AG04450 (cell line): ENCODE results near the gene ROCK1. TPM values are rescaled to one million over a fixed set of nuclear protein-coding genes. Genes with fewer than 3 reads are reported as not detected.

Experiments
- CTCF ChIA-PET: fragments of 300-600, 350-600 bp; formaldehyde crosslinking; extraction: SDS; loops from one replicate; lab custom pipeline; 2022; ENCODE audit warnings: antibody characterized with exemption, inconsistent platforms; lab: Charles Lee
- POLR2A ChIA-PET: fragments of 350-600 bp; formaldehyde crosslinking; extraction: SDS; loops from one replicate; lab custom pipeline; 2021; ENCODE audit warnings: antibody characterized with exemption, inconsistent platforms; lab: Yijun Ruan, JAX
- DNase-seq: peaks from one replicate; pipeline ENCODE4 v3.0.0-alpha.2; 2011; ENCODE audit warnings: low read depth, low spot score
- H3K27ac ChIP-seq: one replicate; pipeline ENCODE4 v1.5.1; 2012; ENCODE audit warnings: low read depth, low read length, control low read depth
- H3K27me3 ChIP-seq: one replicate; pipeline ENCODE4 v1.6.0; 2012; ENCODE audit warnings: low read length; ENCODE audit not compliant: control insufficient read depth, insufficient read depth
- H3K4me3 ChIP-seq: 2 replicates; pipeline ENCODE4 v1.5.1; 2011; ENCODE audit warnings: mild to moderate bottlenecking, low read depth, low read length, control low read depth
- H3K9me3 ChIP-seq: 2 replicates; pipeline ENCODE4 v1.5.1; 2012; ENCODE audit warnings: low read length; ENCODE audit not compliant: control insufficient read depth, insufficient read depth
- CTCF ChIP-seq: IDR thresholded peaks from 2 replicates; pipeline ENCODE4 v1.5.1; 2011; ENCODE audit warnings: low read depth, low read length, control low read depth, inconsistent platforms
- polyA plus RNA-seq: library from polyadenylated mRNA; depleted of rRNA; stranded (reverse); fragments of >200 nt; gene quantifications from 2 replicates; pipeline ENCODE4 v1.2.3, GENCODE V29; 2011

The ROCK1 gene
- polyA plus RNA-seq, 1 experiment = 37.2 TPM

- H3K27ac ChIP-seq = peak overlapping the region; percentile 73
- H3K27me3 ChIP-seq = no peaks in the 10 kb centered on the region
- TF ChIP-seq CTCF = peak; percentile 18; the same call in 1 of the 2 replicates
- H3K4me3 ChIP-seq = no peak overlapping the region
- ChIA-PET CTCF (interaction anchor here (1.2 to 3.3 kb wide), 3 partner anchors 63 to 77 kb away, joined by 4 to 14 read pairs (median 6); no protein-coding TSS in a partner anchor), POLR2A (interaction anchor here (0.6 to 1.6 kb wide), 3 partner anchors 48 to 63 kb away, joined by 3 to 7 read pairs (median 4); no protein-coding TSS in a partner anchor)
- no peaks in the 10 kb centered on the region; the same call in 1 of the 2 replicates for H3K9me3 ChIP-seq
- no peak for DNase-seq
These were observed 4.2 kb upstream of the ROCK1 start for GRCh38 chr18:21115519-21116411.

- no peak for TF ChIP-seq CTCF
- DNase-seq = no peak
- H3K27ac ChIP-seq = peak overlapping the region; percentile 94
- no peaks in the 10 kb centered on the region for H3K27me3 ChIP-seq
- peak overlapping the region; percentile 82 for H3K4me3 ChIP-seq
- H3K9me3 ChIP-seq = no peaks in the 10 kb centered on the region; the same call in 1 of the 2 replicates
- ChIA-PET CTCF (interaction anchor here (0.7 to 1.3 kb wide), 3 partner anchors 68 to 359 kb away, joined by 3 to 5 read pairs (median 5); no protein-coding TSS in a partner anchor), POLR2A (interaction anchor here (1.0 to 2.1 kb wide), 4 partner anchors 12 to 60 kb away, joined by 3 to 28 read pairs (median 7); no protein-coding TSS in a partner anchor)
These were observed 1.0 kb upstream of the ROCK1 start for GRCh38 chr18:21112543-21113105.

- TF ChIP-seq CTCF = no peak
These were observed 494 bp upstream of the ROCK1 start for GRCh38 chr18:21112140-21112473.

GRCh38 chr18:21110713-21111345, 784 bp downstream of the ROCK1 start:
- CTCF ChIA-PET = interaction anchor here (0.6 to 1.3 kb wide), 3 partner anchors 68 to 77 kb away, joined by 3 to 5 read pairs (median 4); no protein-coding TSS in a partner anchor
- no peak for DNase-seq
- no peaks in the 10 kb centered on the region; the same call in 1 of the 2 replicates for H3K9me3 ChIP-seq
- H3K27ac ChIP-seq = peak overlapping the region; percentile 93
- H3K27me3 ChIP-seq = no peaks in the 10 kb centered on the region
- POLR2A ChIA-PET = interaction anchor here (0.9 to 2.1 kb wide), 7 partner anchors 31 to 123 kb away, joined by 3 to 28 read pairs (median 5); no protein-coding TSS in a partner anchor
- H3K4me3 ChIP-seq = peak overlapping the region; percentile 98
- no peak for TF ChIP-seq CTCF

More at GRCh38 chr18:21112140-21112473, 494 bp upstream of the ROCK1 start:
- H3K27me3 ChIP-seq = no peaks in the 10 kb centered on the region
- H3K27ac ChIP-seq = peak overlapping the region; percentile 94
- CTCF ChIA-PET = interaction anchor here (0.9 to 1.3 kb wide), 3 partner anchors 16 to 68 kb away, joined by 3 to 5 read pairs (median 4); no protein-coding TSS in a partner anchor
- POLR2A ChIA-PET = interaction anchor here (0.9 to 2.1 kb wide), 9 partner anchors 12 to 107 kb away, joined by 3 to 28 read pairs (median 5); no protein-coding TSS in a partner anchor
- H3K9me3 ChIP-seq = no peaks in the 10 kb centered on the region; the same call in 1 of the 2 replicates
- H3K4me3 ChIP-seq = peak overlapping the region; percentile 82
- no peak for DNase-seq
